Measurements from ENCODE around the gene MZB1. TPM values are rescaled to one million over a fixed set of nuclear protein-coding genes. Genes with fewer than 3 reads are reported as not detected.
A peak's percentile ranks its signal among the peaks of the same experiment; 100 is the strongest.

MZB1 gene
- polyA plus RNA-seq, 1 of the 3 experiments (the other 2 are of a cell fraction) = not detected

DNA sequence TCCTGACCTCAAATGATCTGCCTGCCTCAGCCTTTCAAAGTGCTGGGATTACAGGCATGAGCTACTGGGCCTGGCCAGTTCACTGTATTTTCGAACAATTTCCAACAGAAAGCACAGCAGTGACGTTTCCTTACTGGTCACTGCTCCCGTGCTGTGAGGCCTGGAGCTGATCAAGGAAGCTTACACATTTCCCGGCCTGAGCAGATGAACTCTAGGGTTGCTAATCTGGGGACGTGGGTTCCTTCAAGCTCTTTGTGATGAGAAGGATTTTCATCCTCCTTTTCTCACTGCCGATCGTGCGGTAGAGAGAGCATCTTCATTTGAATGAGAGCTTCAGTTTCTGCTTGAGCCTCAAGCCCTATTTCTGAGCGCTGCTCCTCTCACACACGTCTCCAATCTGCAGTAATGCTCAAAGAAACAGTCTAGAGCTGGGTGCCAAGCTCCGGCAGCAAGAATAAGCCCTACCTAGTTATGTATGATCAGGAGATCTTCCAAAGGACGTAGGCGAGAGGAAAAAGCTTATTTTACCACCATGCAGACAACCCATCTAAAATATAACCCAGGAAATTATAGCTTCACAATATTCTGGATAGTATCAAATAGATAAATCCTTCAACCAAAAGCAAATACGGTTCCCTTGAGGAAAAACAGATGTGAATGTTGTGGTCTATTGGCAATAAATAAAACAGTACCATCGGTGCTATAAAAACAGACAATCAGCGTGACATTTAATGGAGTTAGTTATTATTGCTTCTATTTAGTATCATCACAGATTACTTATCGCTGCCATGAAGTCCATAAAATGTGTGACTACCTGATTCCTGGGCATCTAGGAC lies 21.5 kb upstream of the MZB1 start:
- CTCF ChIA-PET = interaction anchor here (0.9 to 5.7 kb wide), 9 partner anchors 9 to 222 kb away, joined by 3 to 39 read pairs (median 6); partner anchors contain the start of gene PAIP2
- H3K4me3 ChIP-seq (ENCODE audit: low read depth in 2 of 2, low read length in 1 of 2) = no peak overlapping the region
- H3K9ac ChIP-seq = no peak overlapping the region
- H3K9me3 ChIP-seq = no peaks in the 10 kb centered on the region
- H3K79me2 ChIP-seq (ENCODE audit: insufficient read depth) = no peaks in the 10 kb centered on the region
- H4K20me1 ChIP-seq (ENCODE audit: insufficient read depth) = no peaks in the 10 kb centered on the region
- H3K27me3 ChIP-seq (ENCODE audit: insufficient read depth) = no peaks in the 10 kb centered on the region
- DNase-seq = no peak
- peak overlapping the region in 1 of 2 experiments; percentile 47; a peak in 2 of 4 replicates for H3K27ac ChIP-seq (ENCODE audit: low read depth in 2 of 2, low read length in 1 of 2)
- no peaks in the 10 kb centered on the region for H3F3A ChIP-seq (replicated peaks; ENCODE audit: insufficient read depth)
- no peak overlapping the region for H3K4me2 ChIP-seq
- peaks cover 0 to 19% of the 10 kb centered on the region in 2 experiments; a peak in 1 of 4 replicates for H3K4me1 ChIP-seq (ENCODE audit: control insufficient read depth in 1 of 2, insufficient read depth in 2 of 2, low read depth in 1 of 2, low read length in 1 of 2)
- WGBS (ENCODE audit: low lambda C conversion rate) = 69% methylated on average over 16 of the region's 17 CpGs
- TF ChIP-seq GATA2 (CRISPR knock-in tag; IDR thresholded peaks at IDR 0.05) (peak; percentile 38; the same call in 1 of the 2 replicates), EP300 (IDR thresholded peaks at IDR 0.05; ENCODE audit: borderline replicate concordance in 1 of 2, low read depth in 1 of 2, low read length in 1 of 2) (peak in 1 of 2 experiments; percentile 51; a peak in 1 of 4 replicates), TCF12 (IDR thresholded peaks at IDR 0.05) (no peak)
- H3K9me2 ChIP-seq = no peaks in the 10 kb centered on the region
- H3K36me3 ChIP-seq (replicated peaks in 1 of 2; ENCODE audit: control insufficient read depth in 1 of 2, insufficient read depth in 2 of 2, low read length in 1 of 2) = peaks cover 12 to 35% of the 10 kb centered on the region in 2 experiments
- POLR2A ChIA-PET = interaction anchor here (0.7 kb wide), 2 partner anchors 70 to 119 kb away, joined by 3 read pairs; partner anchors contain the start of gene PAIP2
- H2AFZ ChIP-seq (ENCODE audit: low read depth) = no peak overlapping the region

DNA sequence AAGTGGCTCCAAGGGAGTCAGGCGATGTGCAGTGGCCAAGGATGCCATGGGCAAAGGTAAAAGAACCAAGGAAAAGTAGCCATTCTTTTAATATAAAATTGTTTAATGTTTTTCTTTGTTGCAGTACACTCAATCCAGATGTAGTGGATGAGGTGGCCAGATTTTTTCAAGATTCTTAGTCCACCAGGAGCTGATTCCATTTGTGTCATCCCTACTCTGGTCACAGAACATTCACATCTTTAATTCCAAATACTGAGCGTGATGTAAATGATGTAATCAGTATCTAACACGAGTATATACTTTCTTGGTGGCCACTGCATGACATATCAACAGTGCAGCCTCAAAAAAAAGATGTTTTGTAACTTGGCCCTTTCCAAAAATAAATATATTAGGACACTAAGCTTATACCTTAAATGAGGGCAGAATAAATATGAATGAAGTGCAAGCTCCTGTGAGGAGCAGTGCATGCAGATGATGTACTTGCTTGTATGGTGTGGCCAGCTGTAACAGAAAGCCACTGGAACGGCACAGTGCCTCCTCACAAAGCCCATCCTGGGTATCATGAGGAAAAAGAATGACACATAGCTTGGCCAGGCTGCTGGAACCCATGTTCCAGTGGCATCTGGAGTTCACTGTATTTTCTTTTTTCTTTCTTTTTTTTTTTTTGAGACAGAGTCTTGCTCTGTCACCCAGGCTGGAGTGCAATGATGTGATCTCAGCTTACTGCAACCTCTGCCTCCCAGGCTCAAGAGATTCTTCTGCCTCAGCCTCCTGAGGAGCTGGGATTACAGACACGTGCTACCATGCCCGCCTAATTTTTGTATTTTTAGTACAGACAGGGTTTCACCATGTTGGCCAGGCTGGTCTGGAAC lies 20.6 kb upstream of the MZB1 start:
- no peak for DNase-seq
- H3K4me3 ChIP-seq (ENCODE audit: low read depth in 2 of 2, low read length in 1 of 2) = no peak overlapping the region
- H3K27ac ChIP-seq (ENCODE audit: low read depth in 2 of 2, low read length in 1 of 2) = no peak overlapping the region; a peak in 1 of 4 replicates
- H3K9me2 ChIP-seq = no peaks in the 10 kb centered on the region
- no peaks in the 10 kb centered on the region for H3K9me3 ChIP-seq
- CTCF ChIA-PET = interaction anchor here (0.9 to 5.7 kb wide), 10 partner anchors 8 to 223 kb away, joined by 3 to 39 read pairs (median 6); partner anchors contain the start of gene PAIP2
- H3K27me3 ChIP-seq (ENCODE audit: insufficient read depth) = no peaks in the 10 kb centered on the region
- 69% methylated on average over 6 of the region's 6 CpGs for WGBS (ENCODE audit: low lambda C conversion rate)
- H3K4me2 ChIP-seq = no peak overlapping the region
- H3K9ac ChIP-seq = no peak overlapping the region
- no peaks in the 10 kb centered on the region for H4K20me1 ChIP-seq (ENCODE audit: insufficient read depth)
- H2AFZ ChIP-seq (ENCODE audit: low read depth) = no peak overlapping the region
- POLR2A ChIA-PET = interaction anchor here (0.7 kb wide), 1 partner anchor 120 kb away, joined by 3 read pairs; no protein-coding TSS in a partner anchor
- H3K79me2 ChIP-seq (ENCODE audit: insufficient read depth) = no peaks in the 10 kb centered on the region
- H3K4me1 ChIP-seq (ENCODE audit: control insufficient read depth in 1 of 2, insufficient read depth in 2 of 2, low read depth in 1 of 2, low read length in 1 of 2) = peaks cover 0 to 17% of the 10 kb centered on the region in 2 experiments; a peak in 1 of 4 replicates
- H3F3A ChIP-seq (replicated peaks; ENCODE audit: insufficient read depth) = no peaks in the 10 kb centered on the region
- peaks cover 12 to 27% of the 10 kb centered on the region in 2 experiments for H3K36me3 ChIP-seq (replicated peaks in 1 of 2; ENCODE audit: control insufficient read depth in 1 of 2, insufficient read depth in 2 of 2, low read length in 1 of 2)
- TF ChIP-seq EZH2phosphoT487 (IDR thresholded peaks at IDR 0.05; ENCODE audit: borderline replicate concordance, low read depth) = no peak
- no peak for TF ChIP-seq NFIC (IDR thresholded peaks at IDR 0.05; ENCODE audit: borderline replicate concordance)
- no peak for TF ChIP-seq GATA2 (CRISPR knock-in tag; IDR thresholded peaks at IDR 0.05)
- TF ChIP-seq CTCF (IDR thresholded peaks at IDR 0.05) = no peak
- TF ChIP-seq, protein P1, sequence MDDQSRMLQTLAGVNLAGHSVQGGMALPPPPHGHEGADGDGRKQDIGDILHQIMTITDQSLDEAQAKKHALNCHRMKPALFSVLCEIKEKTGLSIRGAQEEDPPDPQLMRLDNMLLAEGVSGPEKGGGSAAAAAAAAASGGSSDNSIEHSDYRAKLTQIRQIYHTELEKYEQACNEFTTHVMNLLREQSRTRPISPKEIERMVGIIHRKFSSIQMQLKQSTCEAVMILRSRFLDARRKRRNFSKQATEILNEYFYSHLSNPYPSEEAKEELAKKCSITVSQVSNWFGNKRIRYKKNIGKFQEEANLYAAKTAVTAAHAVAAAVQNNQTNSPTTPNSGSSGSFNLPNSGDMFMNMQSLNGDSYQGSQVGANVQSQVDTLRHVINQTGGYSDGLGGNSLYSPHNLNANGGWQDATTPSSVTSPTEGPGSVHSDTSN (IDR thresholded peaks at IDR 0.05) = no peak
- no peak for TF ChIP-seq FOXM1 (IDR thresholded peaks at IDR 0.05; ENCODE audit: low read depth)
- no peak for TF ChIP-seq REST (IDR thresholded peaks at IDR 0.05; ENCODE audit: low read depth, low read length)
- no peak for TF ChIP-seq TEAD4 (IDR thresholded peaks at IDR 0.05; ENCODE audit: borderline replicate concordance, insufficient read depth)
- TF ChIP-seq, protein P2, sequence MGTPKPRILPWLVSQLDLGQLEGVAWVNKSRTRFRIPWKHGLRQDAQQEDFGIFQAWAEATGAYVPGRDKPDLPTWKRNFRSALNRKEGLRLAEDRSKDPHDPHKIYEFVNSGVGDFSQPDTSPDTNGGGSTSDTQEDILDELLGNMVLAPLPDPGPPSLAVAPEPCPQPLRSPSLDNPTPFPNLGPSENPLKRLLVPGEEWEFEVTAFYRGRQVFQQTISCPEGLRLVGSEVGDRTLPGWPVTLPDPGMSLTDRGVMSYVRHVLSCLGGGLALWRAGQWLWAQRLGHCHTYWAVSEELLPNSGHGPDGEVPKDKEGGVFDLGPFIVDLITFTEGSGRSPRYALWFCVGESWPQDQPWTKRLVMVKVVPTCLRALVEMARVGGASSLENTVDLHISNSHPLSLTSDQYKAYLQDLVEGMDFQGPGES (IDR thresholded peaks at IDR 0.05; ENCODE audit: low read depth, low read length) = no peak
- TF ChIP-seq SIN3A (IDR thresholded peaks at IDR 0.05; ENCODE audit: borderline replicate concordance, low read depth, low read length) = no peak
- no peak for TF ChIP-seq RXRA (IDR thresholded peaks at IDR 0.05; ENCODE audit: borderline replicate concordance, low read depth)
- no peak for TF ChIP-seq CHD2 (IDR thresholded peaks at IDR 0.05; ENCODE audit: low read length, partially characterized antibody)
- TF ChIP-seq ELF1 (IDR thresholded peaks at IDR 0.05) = no peak

Data from SK-N-SH (cell line).